ENCODE measurements around the gene MYO7A.

Gene MYO7A

GRCh38 chr11:77249427-77249826 lies 121.4 kb downstream of the MYO7A start:
- no peaks in the 10 kb centered on the region for H3K4me1 ChIP-seq (ENCODE audit: insufficient read depth, low read length)
- TF ChIP-seq EZH2 (IDR thresholded peaks at IDR 0.05; ENCODE audit: borderline replicate concordance, low read depth, low read length, severe bottlenecking), result no peak
- no peak for TF ChIP-seq CTCF (IDR thresholded peaks at IDR 0.05; ENCODE audit: borderline replicate concordance, extremely low read depth, low read length, poor library complexity, severe bottlenecking)
- DNase-seq, result no peak
- no peaks in the 10 kb centered on the region for H4K20me1 ChIP-seq (ENCODE audit: insufficient read depth, low read length)
- no peak overlapping the region for H3K4me2 ChIP-seq (ENCODE audit: insufficient read depth, low read length)
- no peak overlapping the region for H3K27ac ChIP-seq (ENCODE audit: low read length)
- no peak for ATAC-seq (ENCODE audit: insufficient read depth, low read depth)
- H2AFZ ChIP-seq (ENCODE audit: low read depth, low read length), result no peak overlapping the region
- H3K9me3 ChIP-seq (ENCODE audit: insufficient read depth, low read length, severe bottlenecking), result no peaks in the 10 kb centered on the region
- no peaks in the 10 kb centered on the region for H3K79me2 ChIP-seq (ENCODE audit: insufficient read depth, low read length)
- H3K36me3 ChIP-seq (ENCODE audit: insufficient read depth, low read length), result no peaks in the 10 kb centered on the region
- no peak overlapping the region for H3K4me3 ChIP-seq (ENCODE audit: low read depth in 1 of 2, low read length in 2 of 2)
- peaks cover 5% of the 10 kb centered on the region for H3K27me3 ChIP-seq (ENCODE audit: insufficient read depth, low read length, poor library complexity)
- H3K9ac ChIP-seq (ENCODE audit: low read depth, low read length), result no peak overlapping the region

GRCh38 chr11:77250881-77251640 lies 123.0 kb downstream of the MYO7A start:
- Histone ChIP-seq H3K79me2 (ENCODE audit: insufficient read depth, low read length) (no peaks in the 10 kb centered on the region), H3K36me3 (ENCODE audit: insufficient read depth, low read length) (no peaks in the 10 kb centered on the region), H3K27ac (ENCODE audit: low read length) (no peak overlapping the region), H3K4me3 (ENCODE audit: low read depth in 1 of 2, low read length in 2 of 2) (no peak overlapping the region), H2AFZ (ENCODE audit: low read depth, low read length) (no peak overlapping the region), H3K9ac (ENCODE audit: low read depth, low read length) (no peak overlapping the region), H3K4me2 (ENCODE audit: insufficient read depth, low read length) (no peak overlapping the region), H4K20me1 (ENCODE audit: insufficient read depth, low read length) (no peaks in the 10 kb centered on the region), H3K9me3 (ENCODE audit: insufficient read depth, low read length, severe bottlenecking) (no peaks in the 10 kb centered on the region), H3K27me3 (ENCODE audit: insufficient read depth, low read length, poor library complexity) (peaks cover 5% of the 10 kb centered on the region), H3K4me1 (ENCODE audit: insufficient read depth, low read length) (no peaks in the 10 kb centered on the region)
- no peak for ATAC-seq (ENCODE audit: insufficient read depth, low read depth)
- no peak for DNase-seq
- no peak for TF ChIP-seq EZH2 (IDR thresholded peaks at IDR 0.05; ENCODE audit: borderline replicate concordance, low read depth, low read length, severe bottlenecking)
- no peak for TF ChIP-seq CTCF (IDR thresholded peaks at IDR 0.05; ENCODE audit: borderline replicate concordance, extremely low read depth, low read length, poor library complexity, severe bottlenecking)

DNA sequence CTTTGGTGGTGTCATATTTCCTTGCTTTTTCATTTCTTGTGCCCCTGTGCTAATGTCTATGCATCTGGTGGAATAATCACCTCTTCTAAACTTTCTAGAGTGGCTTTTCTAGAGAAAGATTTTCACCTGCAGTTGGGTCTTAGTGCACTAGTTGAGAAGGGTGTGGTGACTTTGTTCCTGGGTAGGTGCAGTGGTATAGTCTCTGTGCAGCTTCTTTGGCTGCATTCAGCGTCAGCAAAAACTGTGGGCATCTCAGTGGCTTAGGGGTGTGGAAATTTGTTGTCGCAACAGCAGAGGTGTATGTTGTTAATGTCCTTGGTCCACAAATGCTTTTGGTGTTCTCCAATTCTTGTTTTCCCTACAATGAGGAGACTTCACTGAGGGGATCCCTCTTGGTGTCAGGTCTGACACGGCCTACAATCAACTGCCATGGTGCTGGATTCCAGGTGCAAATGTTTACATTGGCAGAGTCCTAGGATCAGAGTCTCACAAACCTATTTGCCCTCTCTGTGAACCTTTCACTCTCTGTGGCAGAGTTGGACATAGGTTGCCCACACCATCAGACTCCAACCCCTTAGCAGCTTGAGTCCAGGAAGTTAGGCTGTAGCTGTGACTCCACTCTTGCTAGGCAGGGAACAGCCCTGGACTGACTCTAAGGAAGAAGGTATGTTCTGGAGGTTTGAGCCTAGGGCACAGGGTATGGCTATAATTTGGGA lies 124.7 kb downstream of the MYO7A start:
- Histone ChIP-seq H2AFZ (ENCODE audit: low read depth, low read length) (no peak overlapping the region), H3K9me3 (ENCODE audit: insufficient read depth, low read length, severe bottlenecking) (no peaks in the 10 kb centered on the region), H4K20me1 (ENCODE audit: insufficient read depth, low read length) (no peaks in the 10 kb centered on the region), H3K4me1 (ENCODE audit: insufficient read depth, low read length) (no peaks in the 10 kb centered on the region), H3K4me3 (ENCODE audit: low read depth in 1 of 2, low read length in 2 of 2) (no peak overlapping the region), H3K27me3 (ENCODE audit: insufficient read depth, low read length, poor library complexity) (peaks cover 5% of the 10 kb centered on the region), H3K27ac (ENCODE audit: low read length) (no peak overlapping the region), H3K79me2 (ENCODE audit: insufficient read depth, low read length) (no peaks in the 10 kb centered on the region), H3K4me2 (ENCODE audit: insufficient read depth, low read length) (no peak overlapping the region), H3K36me3 (ENCODE audit: insufficient read depth, low read length) (no peaks in the 10 kb centered on the region), H3K9ac (ENCODE audit: low read depth, low read length) (no peak overlapping the region)
- no peak for DNase-seq
- ATAC-seq (ENCODE audit: insufficient read depth, low read depth), result no peak
- no peak for TF ChIP-seq EZH2 (IDR thresholded peaks at IDR 0.05; ENCODE audit: borderline replicate concordance, low read depth, low read length, severe bottlenecking)
- TF ChIP-seq CTCF (IDR thresholded peaks at IDR 0.05; ENCODE audit: borderline replicate concordance, extremely low read depth, low read length, poor library complexity, severe bottlenecking), result no peak

All from DND-41 (cell line).